Ramos (cell line): ENCODE data around the gene CADPS.

Experiments
- in situ Hi-C: fragments of 300-500 bp; cut with MboI; formaldehyde crosslinking; loops from one replicate; pipeline ENCODE4 v1.14.3; 2022; ENCODE audit warnings: low sequenced_read_pairs; ENCODE audit not compliant: unreplicated experiment

CADPS gene

DNA sequence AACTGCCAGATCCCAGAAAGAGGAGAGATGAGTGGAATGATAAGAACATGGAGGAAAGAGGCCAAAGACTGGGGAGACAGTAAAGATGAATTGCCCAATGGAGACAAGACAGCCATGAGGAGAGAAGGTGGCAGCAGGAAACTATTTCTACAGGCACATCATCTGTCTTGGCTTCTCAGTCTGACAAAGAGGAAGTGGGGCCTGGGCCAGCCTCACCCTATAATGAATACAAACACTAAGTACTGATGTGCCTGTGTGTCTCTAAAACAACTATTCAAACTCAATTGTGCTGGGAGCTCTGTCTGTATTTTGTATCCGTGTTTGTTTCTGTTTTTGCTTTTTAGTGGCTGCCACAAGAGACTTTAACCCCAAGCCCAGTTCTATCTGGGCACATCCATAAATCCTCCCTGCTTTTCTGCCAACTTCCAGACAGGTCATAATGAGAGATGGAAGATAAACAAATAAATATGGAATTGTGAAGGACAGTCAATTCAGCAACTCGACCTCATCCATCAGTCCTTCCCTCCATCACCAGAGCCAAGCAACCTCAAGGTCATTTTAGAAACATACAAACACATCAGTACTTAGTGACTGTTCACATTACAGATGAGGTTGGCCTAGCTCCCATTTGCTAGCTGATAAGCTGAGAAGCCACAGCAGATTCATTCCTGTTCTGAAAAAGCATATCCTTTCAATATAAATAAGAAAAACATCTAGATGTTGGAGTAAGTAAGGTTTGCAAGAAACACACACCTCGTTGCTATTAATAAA lies 116.7 kb downstream of the CADPS start:
- in situ Hi-C loops, result no loop called here

DNA sequence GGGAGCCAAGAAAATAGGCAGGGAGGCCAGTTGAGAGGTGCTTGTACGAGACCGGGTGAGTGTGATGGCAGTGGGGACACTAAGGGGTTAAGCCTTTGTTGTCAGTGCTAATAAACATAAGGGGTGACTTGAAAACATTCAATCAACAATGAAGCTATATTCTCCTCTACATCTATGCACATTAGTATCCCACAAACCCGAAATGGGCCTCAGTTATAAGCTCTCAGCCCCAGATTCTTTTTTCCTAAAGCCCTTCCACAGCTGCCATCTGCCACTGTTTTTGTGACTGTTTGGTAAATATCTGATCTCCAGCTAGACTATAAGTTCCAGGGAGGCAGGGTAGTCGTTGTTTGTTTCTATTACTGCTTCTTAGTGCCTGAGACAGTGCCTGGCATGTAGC lies 118.2 kb downstream of the CADPS start:
- in situ Hi-C loops, result no loop called here

- in situ Hi-C loops, result no loop called here
These were observed 119.9 kb downstream of the CADPS start for GRCh38 chr3:62755285-62755684.

DNA sequence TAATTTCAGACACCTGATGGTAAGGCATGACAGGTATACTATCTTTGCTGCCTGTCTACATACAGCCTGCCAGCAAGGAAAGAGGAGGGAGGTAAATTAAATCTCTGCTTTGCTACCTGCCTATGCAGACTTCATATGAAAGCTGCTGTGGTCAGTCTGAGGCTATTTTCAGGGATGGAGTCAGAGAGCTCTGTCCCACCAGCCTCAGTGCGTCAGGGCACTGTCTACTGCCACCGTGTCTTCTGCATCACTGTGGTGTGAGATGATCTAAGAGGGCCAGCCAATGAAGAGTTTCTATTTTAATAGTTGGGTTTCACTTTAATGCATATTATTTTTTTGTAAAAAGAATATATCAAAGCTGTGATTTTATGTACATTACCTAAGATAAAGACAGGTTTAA lies 125.6 kb downstream of the CADPS start:
- in situ Hi-C loops, result no loop called here

DNA sequence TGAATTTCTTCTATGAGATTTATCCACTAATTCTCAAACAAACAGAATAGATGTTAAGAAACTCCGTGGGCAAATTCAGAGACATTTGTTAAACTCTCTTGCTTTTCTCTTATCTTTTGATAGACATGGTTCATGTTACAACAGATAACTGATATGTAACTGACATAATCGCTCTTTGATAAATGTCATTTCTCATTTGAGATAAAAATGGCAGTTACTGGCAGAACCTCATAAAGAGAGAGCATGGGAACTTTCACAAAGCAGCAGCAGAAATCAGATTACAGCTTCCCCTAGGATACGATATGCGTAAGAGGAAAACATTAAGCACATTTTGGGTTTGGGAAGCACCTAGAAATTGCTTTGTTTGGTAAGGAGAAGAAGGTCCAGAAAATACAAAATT lies 126.1 kb downstream of the CADPS start:
- in situ Hi-C loops, result no loop called here

DNA sequence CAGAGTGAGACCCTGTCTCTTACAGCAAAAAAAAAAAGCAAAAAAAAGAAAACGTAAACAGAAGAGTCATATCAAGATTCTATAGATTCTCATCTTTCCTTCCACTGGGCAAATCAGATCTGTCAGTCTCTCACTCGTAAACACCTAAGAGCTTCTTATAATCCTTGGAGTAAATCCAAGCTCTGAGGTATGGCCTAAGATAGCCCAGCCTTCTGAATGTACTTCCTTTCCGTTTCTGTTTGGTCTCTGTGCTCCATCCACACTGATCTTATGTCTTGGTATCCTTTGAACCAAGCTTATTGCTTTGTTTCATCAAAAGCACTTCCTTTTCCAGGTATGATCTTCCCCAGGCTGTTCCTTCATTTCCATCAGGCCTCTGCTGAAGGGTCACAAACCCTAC lies 137.8 kb downstream of the CADPS start:
- in situ Hi-C loops, result no loop called here

GRCh38 chr3:62735510-62735909 lies 139.7 kb downstream of the CADPS start:
- in situ Hi-C loops, result no loop called here

- in situ Hi-C loops, result no loop called here
These were observed 142.9 kb downstream of the CADPS start for GRCh38 chr3:62732183-62732904.

GRCh38 chr3:62727981-62728380 lies 147.2 kb downstream of the CADPS start:
- in situ Hi-C loops, result no loop called here

DNA sequence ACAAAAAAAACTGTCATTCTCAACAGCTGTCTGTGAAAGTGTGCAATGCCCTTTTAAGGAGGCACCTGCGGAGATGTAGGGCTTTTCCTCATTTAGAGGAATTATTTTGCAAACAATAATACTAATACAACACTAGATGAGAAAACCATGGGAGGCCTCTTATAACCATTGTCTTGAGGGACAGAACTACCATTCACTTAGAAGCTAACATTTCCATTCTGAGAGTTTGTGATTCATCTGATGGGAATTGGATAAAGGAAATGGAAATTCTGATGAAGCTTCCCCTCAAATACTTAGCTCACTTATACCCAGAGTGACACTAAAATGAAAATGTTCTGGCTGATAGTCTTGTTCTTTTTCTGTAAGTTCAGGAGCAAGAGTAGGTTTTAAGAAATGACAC lies 147.7 kb downstream of the CADPS start:
- in situ Hi-C loops, result no loop called here

- in situ Hi-C loops, result loop anchor here (5.0 kb wide), 1 partner anchor 83 kb away; no protein-coding TSS in a partner anchor
These were observed 150.7 kb downstream of the CADPS start for GRCh38 chr3:62724503-62724902.

GRCh38 chr3:62723914-62724217 lies 151.3 kb downstream of the CADPS start:
- in situ Hi-C loops, result loop anchor here (5.0 kb wide), 1 partner anchor 83 kb away; no protein-coding TSS in a partner anchor

GRCh38 chr3:62723166-62723913 lies 151.9 kb downstream of the CADPS start:
- in situ Hi-C loops, result loop anchor here (5.0 kb wide), 1 partner anchor 84 kb away; no protein-coding TSS in a partner anchor

GRCh38 chr3:62722344-62722743 lies 152.9 kb downstream of the CADPS start:
- in situ Hi-C loops, result loop anchor here (5.0 kb wide), 1 partner anchor 85 kb away; no protein-coding TSS in a partner anchor

DNA sequence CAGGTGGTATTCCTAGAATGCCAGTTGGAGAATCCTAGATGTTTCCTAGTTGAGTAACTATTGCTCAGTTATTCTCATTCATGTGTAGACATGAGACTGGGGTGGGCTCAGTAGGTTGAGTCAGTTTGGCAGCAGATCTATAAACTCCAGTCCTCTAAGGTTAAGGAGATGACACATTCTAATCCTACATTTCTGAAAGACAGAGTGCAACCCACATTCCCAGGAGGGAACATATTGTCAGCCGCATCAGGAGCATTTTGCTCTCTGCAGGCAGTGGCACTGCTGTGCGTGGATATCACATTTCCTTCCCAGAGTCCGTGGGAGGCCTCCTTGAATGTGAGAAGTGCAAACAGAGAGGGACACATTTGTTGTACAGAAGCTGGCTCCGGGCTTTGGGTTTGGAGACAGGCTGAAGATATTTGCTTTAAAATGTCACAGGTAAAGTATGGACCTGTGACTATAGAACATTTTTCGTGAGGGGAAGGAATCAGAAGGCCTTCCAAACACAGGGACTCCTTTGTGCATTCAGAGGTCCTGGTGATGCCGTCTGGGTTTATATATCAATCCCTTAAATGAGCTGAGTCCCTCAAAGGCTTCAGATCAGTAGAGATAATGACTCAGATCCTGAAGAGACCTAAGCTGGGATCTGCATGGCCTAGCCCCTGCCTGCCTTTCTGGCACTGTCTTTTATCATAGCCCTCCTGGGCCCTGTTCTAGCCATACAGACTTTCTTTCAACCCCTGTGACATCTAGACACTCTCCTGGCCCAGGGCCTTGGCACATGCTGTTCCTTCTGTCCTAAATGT lies 156.5 kb downstream of the CADPS start:
- in situ Hi-C loops, result no loop called here

GRCh38 chr3:62718011-62718410 lies 157.2 kb downstream of the CADPS start:
- in situ Hi-C loops, result no loop called here

GRCh38 chr3:62712746-62713145 lies 162.5 kb downstream of the CADPS start:
- in situ Hi-C loops, result no loop called here

GRCh38 chr3:62710751-62711150 lies 164.5 kb downstream of the CADPS start:
- in situ Hi-C loops, result no loop called here

DNA sequence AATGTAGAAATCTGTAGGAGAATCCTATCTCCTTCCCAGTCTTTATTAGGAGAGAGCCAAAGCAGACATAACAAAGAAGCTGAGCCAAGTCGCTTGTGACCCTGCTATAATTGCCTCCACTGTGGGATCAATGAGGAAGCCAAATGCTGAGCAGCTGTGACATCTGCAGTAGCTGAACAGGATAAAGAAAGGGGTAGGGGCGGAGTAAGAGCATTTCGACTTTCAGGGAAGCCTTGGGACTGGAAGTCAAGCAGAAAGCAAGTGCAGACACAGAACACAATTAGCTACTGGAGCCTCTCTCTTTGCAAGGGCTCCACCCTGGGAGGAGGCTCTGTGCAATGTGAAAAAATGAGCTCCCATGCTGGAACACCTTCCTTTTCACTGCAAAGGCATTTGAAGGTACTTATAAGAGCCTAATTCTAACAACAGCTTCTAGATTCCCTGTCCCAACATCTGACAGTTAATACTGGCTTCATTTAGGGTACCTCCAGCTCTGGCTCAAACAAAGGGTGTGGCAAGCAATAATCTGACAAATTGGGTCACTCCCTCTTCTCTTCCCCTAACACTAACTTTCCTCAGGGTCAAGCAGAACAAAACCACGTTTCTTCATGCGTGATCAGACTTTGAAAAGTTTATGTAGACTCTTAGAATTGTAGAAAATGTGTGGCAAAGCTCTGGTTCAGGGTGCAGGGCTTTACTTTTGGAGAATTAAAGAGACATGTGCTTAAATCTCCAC lies 166.4 kb downstream of the CADPS start:
- in situ Hi-C loops, result no loop called here

- in situ Hi-C loops, result no loop called here
These were observed 169.5 kb downstream of the CADPS start for GRCh38 chr3:62705721-62706120.
